Stimulated activated naive CD4-positive, alpha-beta T cell (primary cell): Measurements from ENCODE around the gene PEX10.

ENCODE experiments used
- DNase-seq, 6 experiments: peaks; one replicate each; lab custom pipeline; 2025; lab: John Stamatoyannopoulos, UW

PEX10 gene

GRCh38 chr1:2404890-2405511, 7.4 kb downstream of the PEX10 start:
- no peak for DNase-seq

DNA sequence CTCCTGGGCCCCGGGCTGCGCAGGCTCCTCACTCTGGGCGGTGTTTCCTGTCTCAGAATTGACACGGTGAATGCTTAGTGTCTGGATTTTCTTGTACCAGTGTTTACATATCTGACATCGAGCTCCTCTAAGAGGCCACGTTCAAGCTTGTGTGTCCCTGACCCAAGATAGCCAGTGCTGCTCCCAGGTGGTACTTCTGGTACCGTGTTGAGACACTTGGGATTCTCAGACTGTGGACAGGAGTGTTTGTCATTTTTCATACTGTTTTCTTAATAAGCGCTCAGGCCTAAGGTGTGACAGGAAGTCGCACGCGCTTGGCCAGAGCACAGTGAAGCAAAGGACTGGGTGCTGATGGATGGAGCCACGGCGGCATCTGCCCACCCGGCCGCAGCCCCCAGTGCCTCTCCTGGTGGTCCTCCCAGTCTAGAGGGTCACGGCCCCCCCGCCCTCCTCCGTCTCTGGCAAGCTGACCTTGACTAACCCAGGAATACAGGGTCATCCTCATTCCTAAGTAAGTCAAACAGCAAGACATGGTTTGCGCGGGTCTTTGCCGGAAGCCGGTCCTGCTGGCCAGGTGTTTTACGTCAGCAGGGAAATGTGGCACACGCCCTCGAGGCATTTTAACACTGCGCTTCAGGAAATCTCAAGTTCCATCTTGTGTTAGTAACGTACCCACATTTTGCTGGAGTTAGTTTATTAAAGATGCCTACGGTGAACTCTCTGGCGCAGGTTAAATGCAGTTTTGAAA, 8.0 kb downstream of the PEX10 start:
- DNase-seq, result no peak

- no peak for DNase-seq
Measured at GRCh38 chr1:2403273-2403672, 9.1 kb downstream of the PEX10 start.

DNA sequence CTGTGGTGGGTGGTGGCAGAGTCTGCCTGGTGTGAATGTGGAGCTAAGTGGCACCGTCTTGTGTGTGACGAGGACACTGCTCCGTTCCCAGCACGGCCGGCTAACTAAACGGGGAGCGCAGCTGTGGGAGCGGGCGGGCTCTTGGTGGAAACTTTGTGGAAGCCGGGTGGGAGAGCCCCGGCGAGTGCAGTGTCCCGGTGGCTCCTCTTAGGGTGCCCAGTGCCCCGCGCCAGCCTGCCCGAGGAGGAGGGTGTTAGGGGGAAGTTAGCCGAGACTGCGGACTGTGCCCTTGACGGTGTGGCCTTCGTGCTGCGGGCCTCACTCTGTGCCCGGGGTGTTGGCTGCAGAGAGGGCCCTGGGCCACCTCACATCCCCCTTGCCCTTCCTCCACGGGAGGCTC, 9.9 kb downstream of the PEX10 start:
- DNase-seq, result no peak

DNA sequence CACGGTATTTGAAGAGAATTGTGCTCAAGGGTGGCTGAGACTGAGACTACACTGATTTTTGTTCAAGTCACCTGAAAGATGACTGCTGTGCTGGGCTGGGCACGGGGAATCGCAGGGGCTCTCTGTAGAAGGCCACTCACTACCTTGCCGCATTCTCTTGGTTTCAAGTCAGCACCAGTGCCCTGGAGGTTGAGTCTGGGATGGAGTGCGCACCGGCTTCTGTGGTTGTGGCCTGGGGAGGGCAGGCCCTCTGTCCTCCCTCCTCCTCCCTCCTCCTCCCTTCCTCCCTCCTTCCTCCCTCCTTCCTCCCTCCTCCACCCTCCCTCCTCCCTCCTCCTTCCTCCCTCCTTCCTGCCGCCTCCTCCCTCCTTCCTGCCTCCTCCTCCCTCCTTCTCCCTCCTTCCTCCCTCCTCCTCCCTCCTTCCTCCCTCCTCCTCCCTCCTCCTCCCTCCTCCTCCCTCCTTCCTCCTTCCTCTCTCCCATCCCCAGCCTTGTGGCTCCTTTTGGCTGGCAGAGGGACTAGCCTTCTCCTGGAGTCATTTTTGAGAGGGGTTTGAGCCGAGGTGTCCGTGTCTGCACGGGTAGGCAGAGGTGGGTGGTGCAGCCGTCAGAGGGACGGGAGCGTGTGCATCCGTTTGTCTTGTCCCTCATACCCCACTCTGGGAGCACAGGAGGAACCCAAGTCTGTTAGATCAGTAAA, 11.3 kb downstream of the PEX10 start:
- no peak for DNase-seq

DNA sequence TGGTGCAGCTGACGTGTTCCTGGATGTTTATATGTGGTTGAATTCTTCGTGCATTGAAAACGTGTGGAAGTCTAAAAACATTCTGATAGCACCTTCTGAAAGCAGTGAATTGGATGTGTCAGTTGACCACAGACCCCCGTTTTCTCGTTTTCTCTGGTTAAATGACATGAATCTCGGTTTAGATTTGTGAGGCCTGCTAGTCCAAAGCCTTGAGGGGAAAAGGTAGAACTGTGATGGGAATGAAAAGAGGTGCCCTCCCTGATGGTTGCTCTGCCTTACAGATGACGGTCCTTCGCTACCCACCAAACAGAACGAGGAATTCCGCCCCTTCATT, 11.8 kb downstream of the PEX10 start:
- no peak for DNase-seq

- no peak for DNase-seq
Measured at GRCh38 chr1:2399890-2400575, 12.3 kb downstream of the PEX10 start.

DNA sequence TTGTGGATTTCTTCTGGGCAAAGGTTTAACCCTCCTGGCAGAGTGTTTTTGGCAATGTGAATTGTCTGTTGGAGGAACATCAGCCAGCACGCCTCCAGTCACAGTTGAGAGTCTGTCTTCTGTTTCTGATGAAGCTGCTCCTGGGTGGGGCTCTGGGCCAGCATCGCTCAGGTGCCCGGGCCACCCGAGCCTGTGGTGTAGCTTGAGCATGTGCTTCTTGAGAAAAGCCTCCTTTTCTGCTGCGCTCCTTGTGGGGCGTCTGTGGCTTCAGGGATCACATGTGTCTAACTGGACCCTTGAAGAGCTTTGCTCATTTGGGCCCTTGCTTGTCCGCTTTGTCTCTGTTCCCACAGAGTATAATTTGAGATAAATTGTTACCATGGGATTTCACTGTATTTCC, 13.5 kb downstream of the PEX10 start:
- no peak for DNase-seq

GRCh38 chr1:2397007-2397679, 15.2 kb downstream of the PEX10 start:
- DNase-seq, result no peak

DNA sequence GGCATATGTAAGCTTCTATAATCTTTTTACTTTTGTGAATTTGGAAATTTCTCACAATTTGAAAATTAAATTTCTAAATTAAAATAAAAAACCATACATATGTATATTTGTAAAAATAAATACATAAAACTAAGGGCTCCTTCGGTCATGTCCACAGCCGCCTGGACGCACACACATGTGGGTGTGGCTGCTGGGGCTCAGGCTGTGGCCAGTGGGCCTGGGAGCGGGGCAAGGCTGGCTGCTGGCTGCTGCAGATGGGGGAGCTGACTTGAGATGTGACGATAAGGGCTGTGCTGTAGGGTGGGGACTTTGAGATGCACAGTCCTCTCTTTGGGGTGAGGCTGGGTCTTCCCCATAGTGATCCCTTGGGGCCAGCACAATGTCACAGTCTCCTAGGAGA, 15.9 kb downstream of the PEX10 start:
- no peak for DNase-seq

DNA sequence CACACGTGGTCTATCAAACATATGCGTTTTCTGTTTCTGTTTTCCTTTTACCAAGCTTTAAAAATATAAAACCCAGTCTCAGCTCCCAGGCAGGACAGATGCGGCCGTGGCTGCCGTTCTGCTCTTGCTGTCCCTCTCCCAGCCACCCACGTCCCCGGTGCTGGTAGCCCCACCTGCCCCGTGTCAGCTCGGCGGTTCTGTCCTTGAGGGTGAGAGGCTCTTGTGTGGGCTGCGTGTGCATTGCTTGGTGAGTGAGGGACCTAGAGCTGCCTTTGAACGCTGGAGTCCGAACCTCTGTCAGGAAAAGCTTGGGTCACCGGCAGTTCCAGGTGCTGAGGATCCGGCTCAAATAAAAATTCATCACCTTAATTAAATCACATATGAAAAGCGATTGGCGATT, 16.3 kb downstream of the PEX10 start:
- DNase-seq, result no peak

GRCh38 chr1:2395245-2395644, 17.1 kb downstream of the PEX10 start:
- DNase-seq, result no peak

GRCh38 chr1:2394761-2395160, 17.6 kb downstream of the PEX10 start:
- DNase-seq, result no peak

DNA sequence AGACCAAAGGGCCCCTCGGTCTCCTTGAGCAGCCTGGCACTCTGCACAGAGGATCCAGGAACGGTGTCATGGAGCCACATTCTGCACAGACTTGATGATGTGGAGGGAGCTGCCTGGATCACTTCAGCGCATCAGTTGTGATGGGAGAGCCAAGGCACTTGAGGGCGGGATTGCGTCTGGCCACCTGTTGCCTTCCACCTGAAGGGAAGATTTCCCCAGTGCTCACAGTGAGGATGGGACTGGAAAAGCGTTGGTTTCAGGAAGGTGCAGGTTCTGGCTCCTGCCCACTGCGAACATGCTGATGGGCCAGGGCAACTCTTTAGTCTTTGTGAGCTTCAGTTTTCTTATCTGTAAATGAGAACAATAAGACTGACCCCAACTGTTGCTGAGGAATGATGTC, 18.1 kb downstream of the PEX10 start:
- no peak for DNase-seq

DNA sequence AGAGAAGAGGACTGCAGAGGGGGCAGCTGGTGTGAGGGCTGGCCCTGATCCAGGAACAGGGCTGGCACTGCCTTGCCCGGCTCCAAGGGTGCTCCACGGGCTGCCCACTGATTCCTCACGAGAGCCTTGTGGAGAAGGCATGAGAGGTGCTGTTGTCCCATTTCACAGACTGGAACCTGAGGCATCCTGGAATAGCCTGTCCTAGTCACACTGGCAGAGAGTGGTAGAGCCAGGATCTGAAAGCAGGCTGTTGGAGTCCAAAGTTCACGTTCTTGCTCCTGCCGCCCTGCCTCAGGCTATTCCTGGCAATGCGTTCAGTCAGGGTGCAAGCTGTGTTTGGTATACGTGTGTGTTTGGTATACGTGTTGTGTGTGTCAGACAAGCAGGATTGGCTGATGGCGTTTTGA, 18.9 kb downstream of the PEX10 start:
- DNase-seq, result no peak

DNA sequence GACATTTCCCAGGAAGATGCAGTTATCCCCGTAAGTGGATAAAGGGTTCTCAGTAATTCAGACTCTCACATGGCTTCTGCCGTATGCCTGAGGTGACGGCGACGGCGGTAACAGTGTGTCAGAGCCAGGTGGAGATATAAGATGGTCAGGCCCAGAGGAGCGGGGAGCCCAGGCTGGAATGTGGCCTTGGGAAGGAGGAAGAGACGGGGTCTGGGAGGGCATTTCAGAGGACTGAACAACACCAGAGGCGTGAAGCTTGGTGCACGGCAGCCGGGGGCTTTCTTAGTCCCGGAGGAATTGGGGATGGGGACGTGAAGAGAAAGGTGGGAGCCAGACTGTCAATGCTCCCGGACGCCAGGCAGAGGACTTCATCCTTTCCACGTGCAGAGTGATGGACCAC, 19.7 kb downstream of the PEX10 start:
- DNase-seq, result no peak

- DNase-seq, result no peak
Measured at GRCh38 chr1:2391931-2392509, 20.3 kb downstream of the PEX10 start.

- peak; percentile 95 to 99 (median 98) for DNase-seq
Measured at GRCh38 chr1:2391041-2391930, 21.1 kb downstream of the PEX10 start, which contains the start of the genes MORN1 and RER1. TSS of gene MORN1 (minus strand) at chr1:2391554. CDS start at chr1:2391533, 21 bp downstream. TSS of gene RER1 (plus strand) at chr1:2391841. CDS start at chr1:2395791, 3,950 bp downstream.

DNA sequence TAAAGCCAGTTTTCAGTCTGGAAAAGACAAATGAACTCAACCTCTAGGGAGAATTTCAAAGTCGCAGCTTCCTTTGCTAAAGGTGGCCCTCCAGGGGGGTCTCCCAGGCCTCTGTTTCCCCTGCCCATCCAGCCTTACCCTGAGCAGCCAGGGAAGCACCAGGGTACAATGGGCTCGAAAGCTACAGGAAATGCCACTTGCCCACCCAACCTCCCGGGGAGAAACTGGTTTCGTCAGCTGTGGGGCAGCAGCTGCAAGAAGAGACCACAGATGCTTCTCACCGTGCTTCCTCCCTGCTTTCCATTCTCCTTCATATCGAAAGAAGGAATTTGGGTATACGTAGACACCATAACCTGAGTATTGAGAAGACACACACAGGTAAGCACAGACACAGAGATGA, 22.7 kb downstream of the PEX10 start:
- DNase-seq, result no peak
